ENCODE measurements around the gene SRA1.
A peak's percentile ranks its signal among the peaks of the same experiment; 100 is the strongest.

SRA1 gene

DNA sequence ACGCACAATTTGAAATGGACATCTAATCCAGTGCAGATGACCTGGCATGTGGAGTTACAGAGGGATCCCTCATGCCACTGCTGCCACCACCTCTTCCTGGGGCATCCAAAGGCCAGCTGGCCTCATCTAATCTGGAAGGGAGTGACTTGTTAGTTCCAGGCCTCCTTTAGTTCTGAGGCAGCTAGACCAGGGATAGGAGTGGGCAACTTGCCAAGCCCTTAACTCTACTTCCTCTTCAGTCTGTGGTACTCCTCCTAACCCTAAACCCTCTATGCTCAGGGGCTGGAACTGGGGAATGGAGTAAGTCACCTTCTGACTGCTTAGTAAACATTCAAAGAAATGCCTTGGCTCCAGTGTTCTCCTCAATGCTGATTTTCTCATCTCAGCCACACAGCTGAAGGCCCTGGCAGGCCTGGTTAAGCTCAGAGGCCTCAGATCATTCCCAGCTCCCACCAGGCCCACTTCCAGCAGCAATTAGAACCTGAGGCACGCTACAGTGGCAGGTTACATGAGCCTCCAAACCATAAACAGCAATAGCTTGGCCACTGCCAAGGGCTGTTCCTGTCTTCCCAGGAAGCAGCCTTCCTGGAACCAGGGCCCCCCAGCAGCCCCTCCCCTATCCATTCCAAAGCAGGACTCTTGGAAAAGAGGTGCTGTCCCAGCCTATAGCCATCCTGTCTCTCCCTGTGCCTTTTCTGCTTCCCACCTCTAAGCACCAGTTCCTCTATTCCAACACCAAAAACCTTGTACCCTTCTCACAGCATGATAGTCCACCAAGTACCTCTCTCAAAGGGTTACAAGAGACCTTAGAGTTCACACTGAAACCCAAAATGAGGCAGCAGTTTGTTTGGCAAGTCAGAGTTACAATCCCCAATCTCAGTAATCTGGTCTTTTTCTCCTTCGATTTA, 7.8 kb downstream of the SRA1 start:
- DNase-seq = no peak

DNA sequence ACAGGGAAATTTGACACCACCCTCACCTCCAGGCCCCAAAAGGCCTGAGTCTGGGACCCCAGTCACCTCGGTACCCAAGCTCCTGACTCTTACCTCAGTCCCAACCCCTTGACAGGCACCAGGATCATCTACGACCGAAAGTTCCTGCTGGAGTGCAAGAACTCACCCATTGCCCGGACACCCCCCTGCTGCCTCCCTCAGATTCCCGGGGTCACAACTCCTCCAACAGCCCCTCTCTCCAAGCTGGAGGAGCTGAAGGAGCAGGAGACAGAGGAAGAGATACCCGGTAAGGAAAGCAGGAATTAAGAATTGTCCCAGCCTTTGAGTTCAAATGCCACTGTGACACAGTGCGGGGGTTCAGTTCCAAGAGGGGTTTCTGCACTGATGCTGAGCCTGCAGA, 8.5 kb downstream of the SRA1 start:
- DNase-seq = no peak

DNA sequence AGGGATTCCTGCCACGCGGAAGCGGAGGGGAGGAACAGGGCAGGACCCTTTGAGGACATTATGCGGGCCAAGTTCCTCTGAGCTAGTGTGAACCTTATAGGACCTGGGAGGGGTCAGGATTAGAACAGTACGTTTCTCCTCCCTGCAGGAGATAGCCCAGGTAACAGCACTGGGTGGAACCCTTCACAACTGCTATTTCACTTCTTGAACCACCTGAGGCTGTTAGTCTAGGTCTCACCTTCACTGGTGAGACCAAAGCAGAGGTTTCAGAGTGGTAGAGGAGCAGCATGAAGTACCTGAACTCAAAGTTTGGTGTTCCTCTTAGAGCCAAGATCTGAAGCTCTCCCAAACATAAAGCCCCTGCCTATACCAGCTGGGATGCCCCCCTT, 9.0 kb downstream of the SRA1 start:
- DNase-seq = no peak

DNA sequence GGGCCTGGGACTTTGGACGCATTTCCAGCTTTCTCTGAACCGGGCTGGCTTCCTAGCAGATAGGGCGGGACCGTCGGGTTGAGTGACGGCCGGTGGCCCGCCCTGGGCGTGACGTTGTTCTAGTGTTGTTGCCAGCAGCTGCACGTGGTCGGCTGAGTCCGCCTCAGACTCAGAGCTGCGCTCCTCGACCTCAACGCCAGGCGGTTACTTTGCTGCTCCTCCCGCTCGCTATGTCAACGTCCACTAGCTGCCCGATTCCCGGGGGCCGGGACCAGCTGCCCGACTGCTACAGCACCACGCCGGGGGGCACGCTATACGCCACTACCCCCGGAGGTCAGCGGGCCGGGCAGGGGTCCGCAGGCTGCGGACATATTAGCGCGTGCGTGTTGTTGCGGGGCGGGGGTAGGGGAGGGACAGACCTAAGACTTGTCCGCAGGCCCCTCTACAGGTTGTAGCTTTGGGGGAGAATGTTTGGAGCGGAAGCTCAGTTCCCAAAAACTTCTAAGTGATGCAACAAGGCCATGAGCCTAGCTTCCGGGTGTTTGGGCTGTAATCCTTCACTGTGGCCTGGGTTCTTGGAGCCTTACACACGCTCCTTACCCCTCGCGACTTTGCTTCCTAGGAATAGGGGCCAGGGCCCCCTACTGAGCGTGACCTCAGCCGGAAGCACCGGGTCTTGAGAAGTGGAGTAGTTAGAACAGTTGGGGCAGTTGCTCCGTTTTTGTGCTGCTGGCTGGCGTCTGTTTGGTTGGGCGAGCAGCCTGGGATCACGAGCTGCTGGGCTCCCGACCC, 9.6 kb downstream of the SRA1 start, which contains the start of gene EIF4EBP3:
Gene EIF4EBP3, plus strand, starts transcription at position 155 of the 792 bp plus-strand sequence. Its CDS starts 76 bp downstream, at position 231.
- peak in 1 of 2 experiments; percentile 56 for DNase-seq

DNA sequence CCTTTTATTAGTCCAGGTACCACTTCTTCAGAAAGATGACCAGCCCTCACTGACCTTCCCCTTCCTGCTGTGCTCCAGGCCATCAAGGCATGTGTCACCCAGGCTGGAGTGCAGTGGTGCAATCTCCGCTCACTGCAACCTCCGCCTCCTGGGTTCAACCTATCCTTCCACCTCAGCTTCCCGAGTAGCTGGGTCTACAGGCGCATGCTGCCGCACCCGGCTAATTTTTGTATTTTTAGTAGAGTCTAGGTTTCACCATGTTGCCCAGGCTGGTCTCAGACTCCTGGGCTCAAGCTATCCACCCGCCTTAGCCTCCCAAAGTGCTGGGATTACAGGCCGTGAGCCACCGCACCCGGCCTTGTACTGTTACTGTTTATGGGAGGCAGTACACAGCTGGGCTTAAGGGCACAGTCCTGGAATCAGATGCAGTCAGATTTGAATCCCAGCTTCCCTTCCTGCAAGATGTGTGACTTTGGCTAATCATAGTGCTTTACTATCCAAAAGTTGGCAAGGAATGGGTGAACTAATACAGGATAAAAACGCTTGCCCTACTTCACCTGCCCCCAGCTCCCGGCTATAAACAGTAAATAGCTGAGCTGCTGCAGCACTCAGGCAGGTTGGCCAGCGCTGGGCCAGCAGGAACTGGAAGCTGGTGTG, 10.3 kb downstream of the SRA1 start:
- no peak for DNase-seq

DNA sequence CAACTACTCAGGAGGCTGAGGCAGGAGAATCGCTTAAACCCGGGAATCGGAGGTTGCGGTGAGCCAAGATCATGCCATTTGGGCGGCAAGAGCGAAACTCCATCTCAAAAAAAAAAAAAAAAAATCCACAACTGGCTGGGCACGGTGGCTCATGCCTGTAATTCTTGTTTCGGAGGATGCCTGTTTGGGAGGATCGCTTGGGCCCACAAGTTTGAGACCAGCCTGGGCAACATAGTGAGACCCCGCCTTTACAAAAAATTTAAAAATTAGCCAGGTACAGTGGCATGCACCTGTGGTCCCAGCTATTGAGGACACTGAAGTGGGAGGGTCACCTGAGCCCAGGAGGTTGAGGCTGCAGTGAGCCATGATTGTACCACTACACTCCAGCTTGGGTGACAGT, 11.7 kb downstream of the SRA1 start:
- DNase-seq = no peak

DNA sequence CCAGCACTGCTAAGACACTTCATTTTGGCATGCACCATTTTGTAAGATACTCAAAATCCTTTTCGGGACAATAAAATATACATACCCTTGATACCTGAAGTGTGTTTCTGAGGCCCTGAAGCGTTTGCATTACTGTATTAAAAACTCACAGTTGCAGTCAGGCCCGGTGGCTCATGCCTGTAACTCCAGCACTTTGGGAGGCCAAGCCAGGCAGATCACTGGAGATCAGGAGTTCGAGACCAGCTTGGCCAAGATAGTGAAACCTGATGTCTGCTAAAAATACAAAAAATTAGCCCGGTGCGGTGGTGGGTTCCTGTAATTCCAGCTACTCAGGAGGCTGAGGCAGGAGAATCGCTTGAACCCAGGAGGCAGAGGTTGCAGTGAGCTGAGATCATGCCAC, 12.3 kb downstream of the SRA1 start:
- DNase-seq = no peak

DNA sequence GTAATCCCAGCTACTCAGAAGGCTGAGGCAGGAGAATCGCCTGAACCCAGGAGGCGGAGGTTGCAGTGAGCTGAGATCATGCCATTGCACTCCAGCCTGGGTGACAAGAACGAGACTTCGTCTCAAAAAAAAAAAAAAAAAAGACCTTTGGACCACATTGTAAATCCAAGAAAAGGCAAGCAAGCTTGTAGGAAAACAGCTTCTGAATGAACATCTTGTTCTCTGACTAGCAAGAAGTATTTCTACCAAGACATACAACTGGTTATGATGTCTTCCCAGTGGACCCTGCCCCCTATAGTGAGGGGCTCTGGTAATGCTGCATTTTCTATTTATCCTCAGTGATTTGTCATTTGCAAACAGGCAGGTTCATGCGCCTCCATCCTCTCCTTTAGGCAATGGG, 14.3 kb downstream of the SRA1 start:
- DNase-seq = no peak

DNA sequence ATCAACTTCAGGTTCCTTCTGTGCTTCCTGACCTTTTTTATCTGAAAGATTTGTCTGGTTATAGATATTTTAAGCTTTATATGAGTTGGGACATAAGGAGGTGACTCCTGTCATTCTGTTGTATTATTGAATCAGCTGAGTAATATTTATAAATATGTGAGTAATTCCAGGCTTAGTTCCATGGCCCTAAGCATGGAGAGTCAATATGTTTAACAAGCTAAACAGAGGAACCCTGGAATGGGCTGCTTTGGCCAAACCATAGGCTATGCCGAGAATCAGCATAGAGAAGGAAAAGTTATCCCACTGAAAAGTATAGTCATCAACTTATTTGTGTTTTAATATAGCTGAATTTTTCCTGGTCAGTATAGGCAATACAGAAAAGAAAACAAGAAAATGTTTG, 17.0 kb downstream of the SRA1 start:
- DNase-seq = no peak

DNA sequence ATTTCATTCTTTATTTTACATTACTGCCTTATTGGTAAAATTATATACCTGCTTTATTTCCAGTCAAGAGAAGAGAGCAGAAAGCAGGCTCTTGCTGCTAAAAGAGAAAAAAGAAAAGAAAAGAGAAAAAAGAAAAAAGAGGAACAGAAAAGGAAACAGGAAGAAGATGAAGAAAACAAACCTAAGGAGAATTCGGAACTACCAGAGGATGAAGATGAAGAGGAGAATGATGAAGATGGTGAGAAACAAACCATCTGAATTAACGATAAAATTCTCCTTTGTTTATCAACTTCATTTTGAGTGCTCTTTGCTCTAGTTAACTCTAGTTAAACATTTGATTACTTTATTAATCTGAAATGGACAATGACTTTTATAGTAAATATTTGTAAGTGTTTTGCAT, 33.3 kb downstream of the SRA1 start:
- DNase-seq = no peak

DNA sequence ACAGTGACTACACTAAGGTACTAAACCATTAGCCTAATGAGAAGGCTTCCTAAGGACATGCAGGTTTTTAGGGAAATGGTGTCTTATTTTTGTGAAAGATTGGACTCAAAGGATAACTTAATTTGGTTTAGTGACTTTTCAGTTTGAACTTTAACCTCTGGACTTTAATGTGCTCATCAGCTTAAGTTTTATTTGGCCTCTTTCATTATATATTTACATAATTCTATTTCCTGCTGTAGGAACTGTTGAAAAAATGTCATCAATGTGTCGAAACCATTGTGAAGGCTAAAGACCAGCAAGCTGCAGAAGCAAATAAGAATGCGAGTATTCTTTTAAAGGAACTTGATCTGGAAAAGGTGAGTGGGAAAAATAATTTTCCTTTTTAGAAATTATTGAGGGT, 44.1 kb downstream of the SRA1 start:
- no peak for DNase-seq

DNA sequence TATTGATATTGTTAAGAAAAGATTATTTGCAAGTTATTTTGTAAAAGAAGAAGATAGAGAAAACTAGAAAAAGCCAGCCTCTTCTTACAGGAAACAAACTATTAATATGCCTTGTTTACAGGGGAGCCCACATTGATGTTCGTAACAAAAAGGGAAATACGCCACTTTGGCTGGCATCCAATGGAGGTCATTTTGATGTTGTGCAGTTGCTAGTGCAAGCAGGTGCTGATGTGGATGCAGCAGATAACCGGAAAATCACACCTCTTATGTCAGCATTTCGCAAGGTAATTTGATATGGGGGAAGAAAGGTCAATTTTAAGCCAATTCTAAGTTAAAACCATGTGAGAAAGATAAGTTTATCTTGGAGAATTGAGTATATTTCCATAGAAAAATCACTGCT, 47.4 kb downstream of the SRA1 start:
- no peak for DNase-seq

DNA sequence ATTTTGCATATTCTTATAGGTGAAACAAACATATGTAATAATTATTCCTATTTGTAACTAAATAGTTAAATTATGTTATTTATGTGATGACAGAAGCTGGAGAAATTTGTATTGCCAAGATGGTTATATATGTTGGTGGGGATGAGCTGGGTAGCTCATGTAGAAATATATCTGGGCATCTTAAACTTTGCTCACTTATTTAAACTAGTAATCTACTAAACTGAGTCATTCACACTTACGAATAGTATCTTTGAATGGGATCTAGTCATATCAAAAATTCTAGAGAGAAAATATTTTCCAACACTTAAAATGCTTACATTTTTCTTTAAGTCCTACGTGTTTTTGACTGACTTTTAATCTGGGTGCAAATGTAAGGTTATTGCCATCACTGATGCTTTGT, 54.4 kb downstream of the SRA1 start:
- DNase-seq = no peak

Measured in NCI-H524 (cell line).